Esophagus muscularis mucosa (tissue), 4 donors: ENCODE data around the gene GSX2.

Source experiments
- EP300 ChIP-seq: sonication (generic); formaldehyde crosslinking; IDR thresholded peaks from one replicate; pipeline ENCODE4 v1.6.1; 2017; ENCODE audit warnings: antibody characterized with exemption
- POLR2A ChIP-seq: fragments of 450-650 bp; IDR thresholded peaks from one replicate; pipeline ENCODE4 v1.6.1; 2017; ENCODE audit warnings: antibody characterized with exemption, moderate library complexity, mild to moderate bottlenecking, low read depth
- POLR2AphosphoS5 ChIP-seq, 2 donors: sonication (generic); formaldehyde crosslinking; IDR thresholded peaks; one replicate each; pipeline ENCODE4 v1.6.1; 2017; ENCODE audit warnings: antibody characterized with exemption in 2 of 2
- TF ChIP-seq, protein P1 (sequence below), 3 experiments: fragments of 200-600 bp in 2 of 3; fragments of 450-650 bp in 1 of 3; sonication (generic) in 2 of 3; IDR thresholded peaks; one replicate each; pipeline ENCODE4 v1.5.1; 2017 to 2019; ENCODE audit warnings: antibody characterized with exemption in 3 of 3, mild to moderate bottlenecking in 2 of 3, moderate library complexity in 1 of 3

DNA sequence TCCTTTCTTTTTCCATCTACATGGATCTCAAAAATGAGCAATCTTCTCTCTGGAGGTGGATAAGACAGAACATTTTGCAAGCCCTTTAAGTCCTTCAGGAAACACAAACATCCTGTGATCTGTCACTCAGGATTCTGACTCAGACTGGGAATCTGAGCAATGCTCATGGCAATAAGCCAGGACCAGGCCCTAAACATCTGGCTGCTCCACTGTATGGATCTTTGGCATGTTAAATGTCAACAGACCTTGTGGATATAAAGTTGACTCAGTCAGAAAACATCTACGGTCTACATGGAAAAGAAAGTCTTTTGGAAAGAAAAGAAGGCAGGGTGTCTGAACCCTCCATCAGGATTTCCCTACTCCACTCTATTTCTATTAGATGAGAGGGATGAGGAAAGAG lies 17.8 kb upstream of the GSX2 start:
- TF ChIP-seq, protein P1, sequence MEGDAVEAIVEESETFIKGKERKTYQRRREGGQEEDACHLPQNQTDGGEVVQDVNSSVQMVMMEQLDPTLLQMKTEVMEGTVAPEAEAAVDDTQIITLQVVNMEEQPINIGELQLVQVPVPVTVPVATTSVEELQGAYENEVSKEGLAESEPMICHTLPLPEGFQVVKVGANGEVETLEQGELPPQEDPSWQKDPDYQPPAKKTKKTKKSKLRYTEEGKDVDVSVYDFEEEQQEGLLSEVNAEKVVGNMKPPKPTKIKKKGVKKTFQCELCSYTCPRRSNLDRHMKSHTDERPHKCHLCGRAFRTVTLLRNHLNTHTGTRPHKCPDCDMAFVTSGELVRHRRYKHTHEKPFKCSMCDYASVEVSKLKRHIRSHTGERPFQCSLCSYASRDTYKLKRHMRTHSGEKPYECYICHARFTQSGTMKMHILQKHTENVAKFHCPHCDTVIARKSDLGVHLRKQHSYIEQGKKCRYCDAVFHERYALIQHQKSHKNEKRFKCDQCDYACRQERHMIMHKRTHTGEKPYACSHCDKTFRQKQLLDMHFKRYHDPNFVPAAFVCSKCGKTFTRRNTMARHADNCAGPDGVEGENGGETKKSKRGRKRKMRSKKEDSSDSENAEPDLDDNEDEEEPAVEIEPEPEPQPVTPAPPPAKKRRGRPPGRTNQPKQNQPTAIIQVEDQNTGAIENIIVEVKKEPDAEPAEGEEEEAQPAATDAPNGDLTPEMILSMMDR (IDR thresholded peaks at IDR 0.05) = no peak
- peak; percentile 7 to 48 for TF ChIP-seq POLR2AphosphoS5 (IDR thresholded peaks at IDR 0.05)
- no peak for TF ChIP-seq POLR2A
- TF ChIP-seq EP300 = no peak
